ENCODE measurements around the gene SUN3. TPM values are rescaled to one million over a fixed set of nuclear protein-coding genes. Genes with fewer than 3 reads are reported as not detected.

Gene SUN3
- total and polyA plus RNA-seq, 2 of the 13 experiments (the other 11 are each of a cell fraction or from before 2014, with no cell fraction given): not detected

- TF ChIP-seq ZBTB25 (CRISPR knock-in tag; IDR thresholded peaks at IDR 0.05) (peak; percentile 86; the same call in 1 of the 2 replicates), NAIF1 (CRISPR knock-in tag; IDR thresholded peaks at IDR 0.05; ENCODE audit: borderline replicate concordance) (peak; percentile 48; the same call in 1 of the 2 replicates), MTA1 (CRISPR knock-in tag; IDR thresholded peaks at IDR 0.05; ENCODE audit: borderline replicate concordance) (peak; percentile 84; the same call in 1 of the 2 replicates), CHCHD3 (CRISPR knock-in tag; IDR thresholded peaks at IDR 0.05) (no peak), NFYC (CRISPR knock-in tag; IDR thresholded peaks at IDR 0.05) (peak; percentile 30; the same call in 1 of the 2 replicates), ZFAT (CRISPR knock-in tag; conservative IDR thresholded peaks at IDR 0.05) (peak; percentile 4; the same call in 1 of the 2 replicates), ZNF567 (CRISPR knock-in tag; IDR thresholded peaks at IDR 0.05; ENCODE audit: borderline replicate concordance) (no peak), RXRB (CRISPR knock-in tag; IDR thresholded peaks at IDR 0.05; ENCODE audit: borderline replicate concordance) (peak; percentile 76), ZNF256 (CRISPR knock-in tag; conservative IDR thresholded peaks at IDR 0.05) (peak; percentile 77; the same call in 1 of the 2 replicates), ZNF543 (CRISPR knock-in tag; IDR thresholded peaks at IDR 0.05) (peak; percentile 93; the same call in 1 of the 2 replicates), ASH2L (IDR thresholded peaks at IDR 0.05; ENCODE audit: insufficient read length, low read depth, low read length) (peak; percentile 96), TFDP1 (CRISPR knock-in tag; IDR thresholded peaks at IDR 0.05; ENCODE audit: borderline replicate concordance) (peak; percentile 72; the same call in 1 of the 2 replicates), ELK4 (CRISPR knock-in tag; IDR thresholded peaks at IDR 0.05; ENCODE audit: borderline replicate concordance) (peak; percentile 27; the same call in 1 of the 2 replicates), ZNF280B (CRISPR knock-in tag; IDR thresholded peaks at IDR 0.05; ENCODE audit: borderline replicate concordance) (peak; percentile 81; the same call in 1 of the 2 replicates), SRSF4 (IDR thresholded peaks at IDR 0.05; ENCODE audit: low read depth, low read length, poor library complexity, severe bottlenecking) (no peak), FOXC1 (CRISPR knock-in tag; IDR thresholded peaks at IDR 0.05; ENCODE audit: borderline replicate concordance) (peak; percentile 67; the same call in 1 of the 2 replicates), JDP2 (CRISPR knock-in tag; IDR thresholded peaks at IDR 0.05; ENCODE audit: borderline replicate concordance) (no peak; the same call in 1 of the 2 replicates), ZNF605 (CRISPR knock-in tag; IDR thresholded peaks at IDR 0.05) (peak; percentile 71; the same call in 1 of the 2 replicates), GMEB2 (CRISPR knock-in tag; IDR thresholded peaks at IDR 0.05; ENCODE audit: low read depth) (no peak), ZNF652 (CRISPR knock-in tag; IDR thresholded peaks at IDR 0.05; ENCODE audit: borderline replicate concordance, low read depth) (no peak), ZNF660 (CRISPR knock-in tag; IDR thresholded peaks at IDR 0.05; ENCODE audit: borderline replicate concordance, low read depth) (no peak), HDAC2 (CRISPR knock-in tag; IDR thresholded peaks at IDR 0.05) (peak; percentile 68)
Measured at GRCh38 chr7:47979145-47979831, 49.6 kb downstream of the SUN3 start, which contains the start of gene HUS1 (continued).

All from HepG2 (cell line).